SK-N-SH (cell line): ENCODE results near the gene TEX9. TPM values are rescaled to one million over a fixed set of nuclear protein-coding genes. Genes with fewer than 3 reads are reported as not detected.
A peak's percentile ranks its signal among the peaks of the same experiment; 100 is the strongest.

ENCODE experiments used
- CTCF ChIA-PET: fragments of 300-600, 350-600 bp; formaldehyde crosslinking; extraction: SDS; loops from one replicate; lab custom pipeline; 2021; lab: Yijun Ruan, JAX
- POLR2A ChIA-PET: fragments of 350-600 bp; sonication (Branson Sonifier 250); formaldehyde crosslinking; extraction: SDS; loops from one replicate; lab custom pipeline; 2020; ENCODE audit warnings: antibody characterized with exemption, inconsistent platforms; lab: Yijun Ruan, JAX
- DNase-seq: peaks from one replicate; pipeline ENCODE4 v3.0.0; 2012
- H2AFZ ChIP-seq: fragments of 200-600 bp; sonication (generic); 2 replicates; pipeline ENCODE4 v1.8.1; 2016; ENCODE audit warnings: antibody characterized with exemption, mild to moderate bottlenecking, low read depth
- H3F3A ChIP-seq: fragments of 200-600 bp; sonication (generic); replicated peaks from 2 replicates; pipeline ENCODE3; 2016; ENCODE audit warnings: antibody characterized with exemption, mild to moderate bottlenecking; ENCODE audit not compliant: insufficient read depth
- H3K27ac ChIP-seq, 2 experiments: fragments of 200-500 bp in 1 of 2; fragments of 200-600 bp in 1 of 2; sonication (Bioruptor generic) in 1 of 2; sonication (generic), shearing (Covaris generic) in 1 of 2; 2 replicates each; pipeline versions ENCODE4 v1.5.1 to v1.6.1; 2014 to 2016; ENCODE audit warnings: low read depth in 2 of 2, inconsistent platforms in 1 of 2, low read length in 1 of 2, mild to moderate bottlenecking in 1 of 2, mixed read lengths in 1 of 2
- H3K27me3 ChIP-seq: fragments of 200-600 bp; sonication (generic), shearing (Covaris generic); 2 replicates; pipeline ENCODE4 v1.6.1; 2016; ENCODE audit warnings: mixed run types; ENCODE audit not compliant: insufficient read depth
- H3K36me3 ChIP-seq, 2 experiments: fragments of 200-500 bp in 1 of 2; fragments of 200-600 bp in 1 of 2; sonication (Bioruptor generic) in 1 of 2; sonication (generic) in 1 of 2; replicated peaks in 1 of 2; 2 replicates each; pipeline versions ENCODE3 to v1.5.1; 2014 to 2016; ENCODE audit warnings: low read length in 1 of 2, mild to moderate bottlenecking in 1 of 2; ENCODE audit not compliant: insufficient read depth in 2 of 2, control insufficient read depth in 1 of 2
- H3K4me1 ChIP-seq, 2 experiments: fragments of 200-500 bp in 1 of 2; fragments of 200-600 bp in 1 of 2; sonication (Bioruptor generic) in 1 of 2; sonication (generic), shearing (Covaris generic) in 1 of 2; 2 replicates each; pipeline versions ENCODE4 v1.5.1 to v1.6.1; 2014 to 2016; ENCODE audit warnings: low read depth in 1 of 2, low read length in 1 of 2, mixed run types in 1 of 2; ENCODE audit not compliant: insufficient read depth in 2 of 2, control insufficient read depth in 1 of 2
- H3K4me2 ChIP-seq: fragments of 200-600 bp; sonication (generic), shearing (Covaris generic); 2 replicates; pipeline ENCODE4 v1.6.1; 2017; ENCODE audit warnings: mixed run types
- H3K4me3 ChIP-seq, 2 experiments: fragments of 200-500 bp in 1 of 2; fragments of 200-600 bp in 1 of 2; sonication (Bioruptor generic) in 1 of 2; sonication (generic), shearing (Covaris generic) in 1 of 2; 2 replicates each; pipeline versions ENCODE4 v1.5.1 to v1.8.1; 2014 to 2016; ENCODE audit warnings: low read depth in 2 of 2, inconsistent platforms in 1 of 2, low read length in 1 of 2, mild to moderate bottlenecking in 1 of 2, mixed read lengths in 1 of 2, moderate library complexity in 1 of 2
- H3K79me2 ChIP-seq: fragments of 200-600 bp; sonication (generic); 2 replicates; pipeline ENCODE4 v1.8.1; 2017; ENCODE audit warnings: mild to moderate bottlenecking; ENCODE audit not compliant: insufficient read depth
- H3K9ac ChIP-seq: fragments of 200-600 bp; sonication (generic); 2 replicates; pipeline ENCODE4 v1.6.1; 2017; ENCODE audit warnings: mixed run types
- H3K9me2 ChIP-seq: fragments of 200-600 bp; sonication (generic); 2 replicates; pipeline ENCODE4 v1.6.1; 2017; ENCODE audit warnings: mixed run types
- H3K9me3 ChIP-seq: fragments of 200-600 bp; sonication (generic); 2 replicates; pipeline ENCODE4 v1.6.1; 2017; ENCODE audit warnings: mixed run types, mild to moderate bottlenecking, moderate library complexity
- H4K20me1 ChIP-seq: fragments of 200-600 bp; sonication (generic); 2 replicates; pipeline ENCODE4 v1.6.1; 2017; ENCODE audit warnings: mild to moderate bottlenecking, mixed run types; ENCODE audit not compliant: insufficient read depth
- FOXM1 ChIP-seq: IDR thresholded peaks from 2 replicates; pipeline ENCODE4 v1.4.0; 2012; ENCODE audit warnings: low read depth, mild to moderate bottlenecking
- GATA2 ChIP-seq: sonication (generic); formaldehyde crosslinking; IDR thresholded peaks from 2 replicates; pipeline ENCODE4 v1.5.0; 2020; ENCODE audit warnings: mild to moderate bottlenecking, missing genetic modification reagents
- MEF2A ChIP-seq: IDR thresholded peaks from 2 replicates; pipeline ENCODE4 v1.4.0; 2012; ENCODE audit warnings: low read depth, borderline replicate concordance
- MXI1 ChIP-seq: IDR thresholded peaks from 2 replicates; pipeline ENCODE4 v1.6.1; 2012; ENCODE audit warnings: mild to moderate bottlenecking, low read depth, low read length, improper control_type of control experiment
- NFIC ChIP-seq: IDR thresholded peaks from 2 replicates; pipeline ENCODE4 v1.4.0; 2012; ENCODE audit warnings: borderline replicate concordance
- RXRA ChIP-seq: IDR thresholded peaks from 2 replicates; pipeline ENCODE4 v1.4.0; 2012; ENCODE audit warnings: low read depth, mild to moderate bottlenecking, borderline replicate concordance
- SIN3A ChIP-seq: IDR thresholded peaks from 2 replicates; pipeline ENCODE4 v1.6.1; 2012; ENCODE audit warnings: low read depth, mild to moderate bottlenecking, low read length, moderate library complexity, borderline replicate concordance
- WGBS: methylation state at CpG from one replicate; pipeline ENCODE4 v1.1.6; 2017; ENCODE audit warnings: low lambda C conversion rate; 5-methylcytosine and 5-hydroxymethylcytosine counted together
- polyA plus RNA-seq, 3 experiments: library from polyadenylated mRNA; depleted of rRNA; stranded (reverse); fragments of >200 nt; gene quantifications; 2 replicates each; pipeline ENCODE4 v1.2.3, GENCODE V29; 2012
- TF ChIP-seq, protein P1 (sequence below): IDR thresholded peaks from 2 replicates; pipeline ENCODE4; 2012
- TF ChIP-seq, protein P2 (sequence below): fragments of 150-350 bp; IDR thresholded peaks from 2 replicates; pipeline ENCODE4 v1.6.1; 2016; ENCODE audit warnings: mild to moderate bottlenecking, low read depth, low read length
- TF ChIP-seq, protein P3 (sequence below): IDR thresholded peaks from 2 replicates; pipeline ENCODE4 v1.4.0; 2012; ENCODE audit warnings: low read depth
- TF ChIP-seq, protein P4 (sequence below): IDR thresholded peaks from 2 replicates; pipeline ENCODE4 v1.4.0; 2012; ENCODE audit warnings: low read depth, borderline replicate concordance

The TEX9 gene
- polyA plus RNA-seq, 1 of the 3 experiments (the other 2 are of a cell fraction) = 1.9 TPM

DNA sequence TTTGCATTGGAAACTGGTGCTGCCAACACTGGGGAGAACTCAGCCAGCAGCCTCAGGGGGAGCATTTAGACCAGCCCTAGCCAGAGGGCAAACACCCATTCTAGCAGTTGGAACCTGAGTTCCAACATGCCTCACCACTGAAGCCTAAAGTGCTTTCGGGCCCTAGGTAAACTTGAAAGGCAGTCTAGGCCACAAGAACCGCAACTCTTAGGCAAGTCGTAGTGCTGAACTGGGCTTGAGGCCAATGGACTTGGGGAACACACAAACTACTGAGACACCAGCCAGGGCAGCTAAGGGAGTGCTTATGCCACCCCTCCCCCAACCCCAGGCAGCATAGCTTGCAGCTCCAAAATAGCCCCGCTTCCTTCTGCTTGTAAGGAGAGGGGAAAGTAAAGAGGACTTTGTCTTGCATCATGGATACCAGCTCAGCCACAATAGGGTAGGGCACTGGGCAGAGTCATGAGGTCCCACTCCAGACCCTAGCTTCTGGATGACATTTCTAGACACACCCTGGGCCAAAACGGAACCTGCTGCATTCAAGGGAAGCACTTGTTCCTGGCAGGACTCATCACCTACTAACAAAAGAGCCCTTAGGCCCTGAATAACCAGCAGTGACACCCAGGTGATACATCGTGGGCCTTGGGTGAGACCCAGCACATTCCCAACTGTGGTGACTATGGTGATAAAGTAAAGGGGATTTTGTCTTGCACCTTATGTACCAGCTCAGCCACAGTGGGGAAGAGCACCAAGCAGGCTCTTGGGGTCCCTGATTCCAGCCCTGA, 37.3 kb upstream of the TEX9 start:
- Histone ChIP-seq H4K20me1 (no peaks in the 10 kb centered on the region), H3K4me2 (no peak overlapping the region), H3K4me3 (no peak overlapping the region), H3F3A (no peaks in the 10 kb centered on the region), H2AFZ (no peak overlapping the region), H3K27me3 (no peaks in the 10 kb centered on the region), H3K27ac (no peak overlapping the region), H3K36me3 (no peaks in the 10 kb centered on the region), H3K4me1 (peaks cover 0 to 3% of the 10 kb centered on the region in 2 experiments; a peak in 1 of 4 replicates), H3K79me2 (no peaks in the 10 kb centered on the region), H3K9me2 (no peaks in the 10 kb centered on the region), H3K9ac (no peak overlapping the region), H3K9me3 (no peaks in the 10 kb centered on the region)
- WGBS = 29% methylated on average over 2 of the region's 6 CpGs
- ChIA-PET POLR2A (no interaction called here), CTCF (interaction anchor here (0.6 to 0.8 kb wide), 2 partner anchors 19 to 30 kb away, joined by 3 read pairs; no protein-coding TSS in a partner anchor)
- no peak for TF ChIP-seq GATA2 (CRISPR knock-in tag)
- TF ChIP-seq SIN3A = no peak
- no peak for TF ChIP-seq NFIC
- no peak for DNase-seq

DNA sequence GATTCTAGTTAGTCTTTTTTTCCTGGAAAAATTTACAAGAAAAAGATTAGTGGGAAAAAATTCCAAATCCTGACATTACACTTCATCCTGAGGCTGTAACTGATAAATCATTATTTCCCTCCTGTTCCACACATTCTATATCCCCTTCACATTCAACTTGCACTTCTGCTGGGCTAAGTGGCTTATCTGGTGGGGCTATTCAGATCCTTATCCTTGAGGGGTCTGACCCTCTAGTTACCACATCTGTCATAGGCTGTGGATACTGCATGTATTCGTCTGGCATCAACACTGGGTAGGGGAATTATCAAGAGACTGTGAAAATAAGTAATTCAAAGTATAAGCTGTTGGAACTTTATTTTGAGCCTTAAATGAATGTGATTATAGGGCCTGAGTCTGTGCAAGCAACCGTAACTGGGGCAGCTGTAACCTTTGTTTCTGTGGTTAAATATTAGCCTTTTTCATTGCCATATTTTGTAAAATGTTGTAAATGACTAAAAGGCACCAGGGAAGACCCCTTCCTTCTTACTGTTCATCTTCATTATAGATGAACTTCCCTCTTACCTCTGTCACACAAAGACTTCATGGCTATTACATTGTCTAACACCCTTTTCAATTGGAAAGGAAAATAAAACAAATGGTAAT, 28.0 kb upstream of the TEX9 start:
- no peak overlapping the region for H3K27ac ChIP-seq

More for the DNA sequence above, 28.0 kb upstream of the TEX9 start:
- H3K9me3 ChIP-seq = no peaks in the 10 kb centered on the region; the same call in 1 of the 2 replicates
- H3K9ac ChIP-seq = no peak overlapping the region
- WGBS = 24% methylated on average over 2 of the region's 2 CpGs
- H2AFZ ChIP-seq = no peak overlapping the region
- no peak overlapping the region for H3K4me2 ChIP-seq
- H4K20me1 ChIP-seq = no peaks in the 10 kb centered on the region
- DNase-seq = peak; percentile 5
- H3K4me1 ChIP-seq = no peaks in the 10 kb centered on the region
- H3K27me3 ChIP-seq = no peaks in the 10 kb centered on the region
- TF ChIP-seq RXRA = no peak
- TF ChIP-seq, protein P1, sequence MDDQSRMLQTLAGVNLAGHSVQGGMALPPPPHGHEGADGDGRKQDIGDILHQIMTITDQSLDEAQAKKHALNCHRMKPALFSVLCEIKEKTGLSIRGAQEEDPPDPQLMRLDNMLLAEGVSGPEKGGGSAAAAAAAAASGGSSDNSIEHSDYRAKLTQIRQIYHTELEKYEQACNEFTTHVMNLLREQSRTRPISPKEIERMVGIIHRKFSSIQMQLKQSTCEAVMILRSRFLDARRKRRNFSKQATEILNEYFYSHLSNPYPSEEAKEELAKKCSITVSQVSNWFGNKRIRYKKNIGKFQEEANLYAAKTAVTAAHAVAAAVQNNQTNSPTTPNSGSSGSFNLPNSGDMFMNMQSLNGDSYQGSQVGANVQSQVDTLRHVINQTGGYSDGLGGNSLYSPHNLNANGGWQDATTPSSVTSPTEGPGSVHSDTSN = no peak
- TF ChIP-seq, protein P2, sequence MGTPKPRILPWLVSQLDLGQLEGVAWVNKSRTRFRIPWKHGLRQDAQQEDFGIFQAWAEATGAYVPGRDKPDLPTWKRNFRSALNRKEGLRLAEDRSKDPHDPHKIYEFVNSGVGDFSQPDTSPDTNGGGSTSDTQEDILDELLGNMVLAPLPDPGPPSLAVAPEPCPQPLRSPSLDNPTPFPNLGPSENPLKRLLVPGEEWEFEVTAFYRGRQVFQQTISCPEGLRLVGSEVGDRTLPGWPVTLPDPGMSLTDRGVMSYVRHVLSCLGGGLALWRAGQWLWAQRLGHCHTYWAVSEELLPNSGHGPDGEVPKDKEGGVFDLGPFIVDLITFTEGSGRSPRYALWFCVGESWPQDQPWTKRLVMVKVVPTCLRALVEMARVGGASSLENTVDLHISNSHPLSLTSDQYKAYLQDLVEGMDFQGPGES = no peak
- no peak for TF ChIP-seq MXI1
- peak; percentile 61 for TF ChIP-seq GATA2 (CRISPR knock-in tag)
- TF ChIP-seq FOXM1 = no peak
- TF ChIP-seq MEF2A = no peak
- TF ChIP-seq, protein P3, sequence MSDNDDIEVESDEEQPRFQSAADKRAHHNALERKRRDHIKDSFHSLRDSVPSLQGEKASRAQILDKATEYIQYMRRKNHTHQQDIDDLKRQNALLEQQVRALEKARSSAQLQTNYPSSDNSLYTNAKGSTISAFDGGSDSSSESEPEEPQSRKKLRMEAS = no peak
- TF ChIP-seq, protein P4, sequence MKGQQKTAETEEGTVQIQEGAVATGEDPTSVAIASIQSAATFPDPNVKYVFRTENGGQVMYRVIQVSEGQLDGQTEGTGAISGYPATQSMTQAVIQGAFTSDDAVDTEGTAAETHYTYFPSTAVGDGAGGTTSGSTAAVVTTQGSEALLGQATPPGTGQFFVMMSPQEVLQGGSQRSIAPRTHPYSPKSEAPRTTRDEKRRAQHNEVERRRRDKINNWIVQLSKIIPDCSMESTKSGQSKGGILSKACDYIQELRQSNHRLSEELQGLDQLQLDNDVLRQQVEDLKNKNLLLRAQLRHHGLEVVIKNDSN = no peak
- ChIA-PET CTCF (interaction anchor here (1.2 kb wide), 1 partner anchor 92 kb away, joined by 4 read pairs; no protein-coding TSS in a partner anchor), POLR2A (no interaction called here)
- no peak overlapping the region for H3K4me3 ChIP-seq
- H3K79me2 ChIP-seq = no peaks in the 10 kb centered on the region
- no peaks in the 10 kb centered on the region for H3K9me2 ChIP-seq
- no peaks in the 10 kb centered on the region for H3F3A ChIP-seq
- no peaks in the 10 kb centered on the region for H3K36me3 ChIP-seq
